ENCODE data around the gene SATB1.

GRCh38 chr3:18415839-18416238, 9.3 kb downstream of the SATB1 start:
- TF ChIP-seq POLR2A (IDR thresholded peaks at IDR 0.05) = no peak
- no peak for TF ChIP-seq CTCF (IDR thresholded peaks at IDR 0.05)

Data from right lobe of liver (tissue), 4 donors.